PC-9 (cell line): ENCODE data around the gene GLTP.

Experiments
- EZH2 ChIP-seq: fragments of 200-600 bp; sonication (generic); IDR thresholded peaks from 2 replicates; pipeline ENCODE4 v1.8.0; 2017; ENCODE audit warnings: antibody characterized with exemption, low read depth
- TF ChIP-seq, protein P1 (sequence below): fragments of 200-600 bp; sonication (generic); conservative IDR thresholded peaks from 2 replicates; pipeline ENCODE4 v1.6.1; 2017; ENCODE audit warnings: mixed run types, antibody characterized with exemption, mild to moderate bottlenecking, moderate library complexity

- TF ChIP-seq, protein P1, sequence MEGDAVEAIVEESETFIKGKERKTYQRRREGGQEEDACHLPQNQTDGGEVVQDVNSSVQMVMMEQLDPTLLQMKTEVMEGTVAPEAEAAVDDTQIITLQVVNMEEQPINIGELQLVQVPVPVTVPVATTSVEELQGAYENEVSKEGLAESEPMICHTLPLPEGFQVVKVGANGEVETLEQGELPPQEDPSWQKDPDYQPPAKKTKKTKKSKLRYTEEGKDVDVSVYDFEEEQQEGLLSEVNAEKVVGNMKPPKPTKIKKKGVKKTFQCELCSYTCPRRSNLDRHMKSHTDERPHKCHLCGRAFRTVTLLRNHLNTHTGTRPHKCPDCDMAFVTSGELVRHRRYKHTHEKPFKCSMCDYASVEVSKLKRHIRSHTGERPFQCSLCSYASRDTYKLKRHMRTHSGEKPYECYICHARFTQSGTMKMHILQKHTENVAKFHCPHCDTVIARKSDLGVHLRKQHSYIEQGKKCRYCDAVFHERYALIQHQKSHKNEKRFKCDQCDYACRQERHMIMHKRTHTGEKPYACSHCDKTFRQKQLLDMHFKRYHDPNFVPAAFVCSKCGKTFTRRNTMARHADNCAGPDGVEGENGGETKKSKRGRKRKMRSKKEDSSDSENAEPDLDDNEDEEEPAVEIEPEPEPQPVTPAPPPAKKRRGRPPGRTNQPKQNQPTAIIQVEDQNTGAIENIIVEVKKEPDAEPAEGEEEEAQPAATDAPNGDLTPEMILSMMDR, result no peak
- no peak for TF ChIP-seq EZH2
Measured at GRCh38 chr12:109873653-109874052, 6.7 kb downstream of the GLTP start.
